Left forelimb (tissue), 1 donor: ENCODE results near the gene VTA1.

Experiments used
- DNase-seq: peaks from one replicate; pipeline ENCODE4 v3.0.0-alpha.2; 2018; ENCODE audit warnings: low spot score

VTA1 gene

DNA sequence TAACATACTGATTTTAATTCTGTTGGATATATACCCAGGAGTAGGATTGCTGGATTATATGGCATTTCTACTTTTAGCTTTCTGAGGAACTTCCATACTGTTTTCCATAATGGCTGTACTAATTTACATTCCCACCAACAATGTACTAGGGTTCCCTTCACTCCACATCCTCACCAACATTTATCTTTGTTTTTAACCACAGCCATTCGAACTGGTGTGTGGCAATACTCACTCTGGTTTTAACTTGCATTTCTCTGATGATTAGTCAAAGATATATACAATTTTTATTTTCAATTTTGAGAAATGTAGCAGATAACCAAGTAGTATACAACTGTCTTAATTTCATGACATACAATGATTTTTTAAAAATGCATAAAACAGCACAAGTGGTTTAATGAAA, 124.4 kb downstream of the VTA1 start:
- no peak for DNase-seq
